ENCODE results near the gene RAI1. TPM values are rescaled to one million over a fixed set of nuclear protein-coding genes. Genes with fewer than 3 reads are reported as not detected.
A peak's percentile ranks its signal among the peaks of the same experiment; 100 is the strongest.
"Not testable (repeated sequence)": the region's sequence is repeated elsewhere in the genome, so short reads cannot be mapped to it uniquely, and the experiment has no call there.

The RAI1 gene
- total RNA-seq, 1 donor from 2014 or later: 60.3 TPM

- DNase-seq (ENCODE audit: low spot score): peak; percentile 45
These were observed 17.8 kb upstream of the RAI1 start for GRCh38 chr17:17663160-17664063.

- no peak for DNase-seq (ENCODE audit: low spot score)
These were observed 17.2 kb upstream of the RAI1 start for GRCh38 chr17:17664064-17664452.

- DNase-seq (ENCODE audit: low spot score): no peak
These were observed 16.0 kb upstream of the RAI1 start for GRCh38 chr17:17665255-17665654.

- no peak for DNase-seq (ENCODE audit: low spot score)
These were observed 15.0 kb upstream of the RAI1 start for GRCh38 chr17:17666111-17666714.

- no peak for DNase-seq (ENCODE audit: low spot score)
These were observed 14.0 kb upstream of the RAI1 start for GRCh38 chr17:17667231-17667630.

- no peak for DNase-seq (ENCODE audit: low spot score)
These were observed 13.3 kb upstream of the RAI1 start for GRCh38 chr17:17667947-17668346.

GRCh38 chr17:17668358-17668757 is 12.9 kb upstream of the RAI1 start:
- no peak for DNase-seq (ENCODE audit: low spot score)

GRCh38 chr17:17668775-17669579 is 12.3 kb upstream of the RAI1 start:
- no peak for DNase-seq (ENCODE audit: low spot score)

- DNase-seq (ENCODE audit: low spot score): no peak
These were observed 11.6 kb upstream of the RAI1 start for GRCh38 chr17:17669580-17670235.

- DNase-seq (ENCODE audit: low spot score): no peak
These were observed 10.5 kb upstream of the RAI1 start for GRCh38 chr17:17670701-17671305.

GRCh38 chr17:17671369-17672129 is 9.7 kb upstream of the RAI1 start:
- DNase-seq (ENCODE audit: low spot score): no peak

GRCh38 chr17:17672453-17673368 is 8.5 kb upstream of the RAI1 start:
- no peak for DNase-seq (ENCODE audit: low spot score)

GRCh38 chr17:17675416-17675815 is 5.8 kb upstream of the RAI1 start:
- no peak for DNase-seq (ENCODE audit: low spot score)

GRCh38 chr17:17675925-17676534 is 5.2 kb upstream of the RAI1 start:
- DNase-seq (ENCODE audit: low spot score): no peak

GRCh38 chr17:17676752-17677151 is 4.5 kb upstream of the RAI1 start:
- no peak for DNase-seq (ENCODE audit: low spot score)

- no peak for DNase-seq (ENCODE audit: low spot score)
These were observed 3.8 kb upstream of the RAI1 start for GRCh38 chr17:17677299-17678040.

- not testable (repeated sequence) for DNase-seq (ENCODE audit: low spot score)
These were observed 3.1 kb upstream of the RAI1 start for GRCh38 chr17:17678063-17678699.

GRCh38 chr17:17679243-17679642 is 2.0 kb upstream of the RAI1 start:
- DNase-seq (ENCODE audit: low spot score): no peak
